Fibroblast of lung (primary cell): ENCODE results near the gene ARHGAP5. TPM values are rescaled to one million over a fixed set of nuclear protein-coding genes. Genes with fewer than 3 reads are reported as not detected.

Experiments used
- DNase-seq, 2 donors: peaks; one replicate each; pipeline versions ENCODE4 v3.0.0 to v3.0.0-alpha.2; 2010; ENCODE audit warnings: low read depth in 2 of 2
- H2AFZ ChIP-seq: 2 replicates; pipeline ENCODE4 v1.5.1; 2012; ENCODE audit warnings: low read length, control low read depth, inconsistent platforms
- H3K27ac ChIP-seq: 2 replicates; pipeline ENCODE4 v1.5.1; 2011; ENCODE audit warnings: low read length, control low read depth; ENCODE audit not compliant: insufficient read depth
- H3K27me3 ChIP-seq: 2 replicates; pipeline ENCODE4 v1.5.1; 2011; ENCODE audit warnings: mild to moderate bottlenecking, low read length; ENCODE audit not compliant: control insufficient read depth, insufficient read depth
- H3K36me3 ChIP-seq: 2 replicates; pipeline ENCODE4 v1.5.1; 2011; ENCODE audit warnings: low read length; ENCODE audit not compliant: control insufficient read depth, insufficient read depth
- H3K4me1 ChIP-seq: 2 replicates; pipeline ENCODE4 v1.5.1; 2011; ENCODE audit warnings: low read length; ENCODE audit not compliant: control insufficient read depth, insufficient read depth; ENCODE audit errors: extremely low read depth
- H3K4me2 ChIP-seq: 2 replicates; pipeline ENCODE4 v1.5.1; 2011; ENCODE audit warnings: low read length, control low read depth; ENCODE audit not compliant: insufficient read depth; ENCODE audit errors: extremely low read depth
- H3K4me3 ChIP-seq, 4 experiments: fragments of 200-600 bp in 1 of 4; sonication (generic) in 1 of 4; replicated peaks in 1 of 4; 2 replicates each; pipeline ENCODE4 v1.5.1; 2011 to 2016; ENCODE audit warnings: low read length in 4 of 4, low read depth in 3 of 4, mild to moderate bottlenecking in 3 of 4, control low read depth in 2 of 4, inconsistent platforms in 1 of 4, mixed read lengths in 1 of 4; ENCODE audit not compliant: insufficient read depth in 1 of 4; ENCODE audit errors: control extremely low read depth in 1 of 4
- H3K79me2 ChIP-seq: 2 replicates; pipeline ENCODE4 v1.5.1; 2012; ENCODE audit warnings: mild to moderate bottlenecking, low read length, inconsistent platforms; ENCODE audit not compliant: control insufficient read depth, insufficient read depth
- H3K9ac ChIP-seq: 2 replicates; pipeline ENCODE4 v1.5.1; 2011; ENCODE audit warnings: mild to moderate bottlenecking, low read length, control low read depth; ENCODE audit not compliant: insufficient read depth
- H3K9me3 ChIP-seq: 2 replicates; pipeline ENCODE4 v1.5.1; 2012; ENCODE audit warnings: low read depth, low read length; ENCODE audit not compliant: control insufficient read depth, insufficient read depth
- H4K20me1 ChIP-seq: 2 replicates; pipeline ENCODE4 v1.5.1; 2011; ENCODE audit warnings: low read length; ENCODE audit not compliant: control insufficient read depth, insufficient read depth; ENCODE audit errors: extremely low read depth
- EZH2 ChIP-seq: IDR thresholded peaks from 2 replicates; pipeline ENCODE4 v1.5.1; 2012; ENCODE audit warnings: low read length, control low read depth, mild to moderate bottlenecking; ENCODE audit errors: missing control alignments
- polyA plus RNA-seq, 2 donors: library from polyadenylated mRNA; depleted of rRNA in 1 of 2; stranded (reverse) in 1 of 2; unstranded in 1 of 2; fragments of >200 nt; gene quantifications; 2 replicates each; pipeline ENCODE4 v1.2.1, GENCODE V29; 2011 to 2012; ENCODE audit warnings: missing spikeins in 1 of 2
- total RNA-seq: library from RNA; depleted of rRNA; stranded (reverse); fragments of >200 nt; gene quantifications from 2 replicates; pipeline ENCODE4 v1.2.1, GENCODE V29; 2014
- TF ChIP-seq, protein P1 (sequence below), 2 donors: IDR thresholded peaks in 1 of 2; conservative IDR thresholded peaks in 1 of 2; 1 replicate in 1 of 2; 2 replicates in 1 of 2; pipeline ENCODE4 v1.5.1; 2011 to 2012; ENCODE audit warnings: low read length in 2 of 2, control low read depth in 1 of 2, inconsistent platforms in 1 of 2, low read depth in 1 of 2, mild to moderate bottlenecking in 1 of 2

ARHGAP5 gene
- total and polyA plus RNA-seq, 2 donors (not counting 1 experiment from before 2014, with no cell fraction given) = 37.0 to 68.4 TPM

DNA sequence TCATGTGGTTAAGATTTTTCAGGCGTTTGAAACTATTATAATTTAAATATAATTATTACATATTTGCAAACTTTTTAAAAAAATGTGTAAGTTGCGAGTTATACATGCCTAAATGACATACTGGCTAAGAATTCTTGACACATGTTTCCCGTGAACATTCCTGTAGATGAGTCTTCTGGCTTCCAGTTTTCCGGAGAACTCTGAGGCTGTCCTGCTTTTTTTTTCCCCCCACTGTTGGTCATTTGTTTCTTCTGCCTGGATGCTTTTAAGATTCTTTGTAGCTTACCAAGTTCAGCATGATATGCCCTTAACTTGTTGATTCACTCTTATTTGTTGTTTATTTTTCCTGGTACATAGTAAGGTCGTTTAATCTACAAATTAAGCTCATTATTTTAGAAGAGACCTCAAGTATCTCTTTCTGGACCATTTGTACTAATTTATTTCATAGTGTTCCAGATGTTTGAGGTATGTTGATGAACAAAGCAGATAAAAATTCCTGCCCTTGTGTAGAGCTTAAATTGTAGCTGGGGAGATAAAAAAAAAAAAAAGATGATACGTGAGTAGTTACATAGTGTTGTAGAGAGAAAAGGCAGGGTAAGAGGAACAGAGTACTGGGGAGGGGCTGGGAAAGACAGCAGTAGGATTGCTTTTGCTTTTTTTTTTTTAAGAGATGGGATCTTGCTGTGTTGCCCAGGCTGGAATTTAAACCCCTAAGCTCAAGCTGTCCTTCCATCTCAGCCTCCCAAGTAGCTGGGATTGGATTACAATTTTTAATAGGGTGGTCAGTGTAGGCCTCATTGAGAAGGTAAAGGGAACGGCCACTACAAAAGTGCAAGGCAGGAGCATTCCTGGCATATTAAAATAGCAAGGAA, 32.8 kb downstream of the ARHGAP5 start:
- Histone ChIP-seq H3K9ac (no peak overlapping the region), H4K20me1 (no peaks in the 10 kb centered on the region), H3K27ac (no peak overlapping the region), H3K4me2 (peak overlapping the region; percentile 5), H3K9me3 (no peaks in the 10 kb centered on the region), H3K27me3 (no peaks in the 10 kb centered on the region), H3K4me3 (no peak overlapping the region), H2AFZ (no peak overlapping the region), H3K79me2 (peaks cover 12% of the 10 kb centered on the region), H3K4me1 (no peaks in the 10 kb centered on the region), H3K36me3 (no peaks in the 10 kb centered on the region)
- peak; percentile 31 to 93 for DNase-seq
- TF ChIP-seq, protein P1, sequence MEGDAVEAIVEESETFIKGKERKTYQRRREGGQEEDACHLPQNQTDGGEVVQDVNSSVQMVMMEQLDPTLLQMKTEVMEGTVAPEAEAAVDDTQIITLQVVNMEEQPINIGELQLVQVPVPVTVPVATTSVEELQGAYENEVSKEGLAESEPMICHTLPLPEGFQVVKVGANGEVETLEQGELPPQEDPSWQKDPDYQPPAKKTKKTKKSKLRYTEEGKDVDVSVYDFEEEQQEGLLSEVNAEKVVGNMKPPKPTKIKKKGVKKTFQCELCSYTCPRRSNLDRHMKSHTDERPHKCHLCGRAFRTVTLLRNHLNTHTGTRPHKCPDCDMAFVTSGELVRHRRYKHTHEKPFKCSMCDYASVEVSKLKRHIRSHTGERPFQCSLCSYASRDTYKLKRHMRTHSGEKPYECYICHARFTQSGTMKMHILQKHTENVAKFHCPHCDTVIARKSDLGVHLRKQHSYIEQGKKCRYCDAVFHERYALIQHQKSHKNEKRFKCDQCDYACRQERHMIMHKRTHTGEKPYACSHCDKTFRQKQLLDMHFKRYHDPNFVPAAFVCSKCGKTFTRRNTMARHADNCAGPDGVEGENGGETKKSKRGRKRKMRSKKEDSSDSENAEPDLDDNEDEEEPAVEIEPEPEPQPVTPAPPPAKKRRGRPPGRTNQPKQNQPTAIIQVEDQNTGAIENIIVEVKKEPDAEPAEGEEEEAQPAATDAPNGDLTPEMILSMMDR (conservative IDR thresholded peaks at IDR 0.05 in 1 of 2, IDR thresholded peaks at IDR 0.05 in 1 of 2; ENCODE audit: low read depth in 1 of 2, low read length in 2 of 2) = no peak
- no peak for TF ChIP-seq EZH2

DNA sequence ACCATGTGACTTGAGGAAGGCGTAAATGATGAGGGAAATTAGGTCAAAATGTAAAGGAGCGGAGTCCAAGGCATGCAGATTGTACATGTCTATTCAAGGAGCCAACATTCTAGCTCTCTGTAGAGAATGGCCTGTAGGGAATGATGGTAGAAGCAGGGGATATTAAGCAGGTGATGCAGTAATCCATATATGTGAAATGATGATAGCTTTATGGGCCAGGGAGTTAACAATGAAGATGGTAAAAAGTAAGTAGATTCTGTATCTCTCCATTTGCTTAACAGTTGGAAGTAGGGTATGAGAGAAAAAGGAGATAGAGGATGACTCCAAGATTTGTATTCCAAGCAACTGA, 33.4 kb downstream of the ARHGAP5 start:
- no peaks in the 10 kb centered on the region for H3K36me3 ChIP-seq
- no peak for DNase-seq
- H3K4me3 ChIP-seq = no peak overlapping the region
- no peaks in the 10 kb centered on the region for H4K20me1 ChIP-seq
- H3K27ac ChIP-seq = no peak overlapping the region
- H2AFZ ChIP-seq = no peak overlapping the region
- no peaks in the 10 kb centered on the region for H3K27me3 ChIP-seq
- no peak overlapping the region for H3K9ac ChIP-seq
- no peaks in the 10 kb centered on the region for H3K4me1 ChIP-seq
- H3K4me2 ChIP-seq = no peak overlapping the region
- no peaks in the 10 kb centered on the region for H3K9me3 ChIP-seq
- TF ChIP-seq EZH2 = no peak
- TF ChIP-seq, protein P1 (conservative IDR thresholded peaks at IDR 0.05 in 1 of 2, IDR thresholded peaks at IDR 0.05 in 1 of 2; ENCODE audit: low read depth in 1 of 2, low read length in 2 of 2) = no peak
- peaks cover 12% of the 10 kb centered on the region for H3K79me2 ChIP-seq

DNA sequence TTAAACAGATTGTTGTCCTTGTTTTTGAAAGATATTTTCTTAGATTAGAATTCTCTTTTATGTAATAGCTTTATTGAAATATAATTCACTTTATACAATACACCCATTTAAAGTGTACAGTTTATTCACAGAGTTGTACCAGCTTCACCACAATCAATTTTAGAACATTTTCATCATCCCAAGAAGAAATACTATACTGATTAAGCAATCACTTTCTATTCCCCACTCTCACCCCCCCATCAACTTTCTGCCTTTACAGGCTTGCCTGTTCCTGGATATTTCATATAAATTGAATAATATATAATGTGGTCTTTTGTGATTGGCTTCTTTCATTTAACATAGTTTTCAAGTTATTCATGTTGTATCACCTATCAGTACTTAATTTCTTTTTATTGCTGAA, 44.4 kb downstream of the ARHGAP5 start:
- H2AFZ ChIP-seq = no peak overlapping the region
- no peak overlapping the region for H3K4me3 ChIP-seq
- TF ChIP-seq EZH2 = no peak
- TF ChIP-seq, protein P1 (conservative IDR thresholded peaks at IDR 0.05 in 1 of 2, IDR thresholded peaks at IDR 0.05 in 1 of 2; ENCODE audit: low read depth in 1 of 2, low read length in 2 of 2) = no peak
- H4K20me1 ChIP-seq = no peaks in the 10 kb centered on the region
- H3K27ac ChIP-seq = no peak overlapping the region
- H3K27me3 ChIP-seq = no peaks in the 10 kb centered on the region
- H3K9ac ChIP-seq = no peak overlapping the region
- H3K36me3 ChIP-seq = no peaks in the 10 kb centered on the region
- H3K4me2 ChIP-seq = peak overlapping the region; percentile 35
- H3K79me2 ChIP-seq = peaks cover 12% of the 10 kb centered on the region
- H3K9me3 ChIP-seq = no peaks in the 10 kb centered on the region
- DNase-seq = peak in 1 of 2 donors; percentile 37
- H3K4me1 ChIP-seq = peaks cover 3% of the 10 kb centered on the region
